ENCODE results near the gene CDKN2D. TPM values are rescaled to one million over a fixed set of nuclear protein-coding genes. Genes with fewer than 3 reads are reported as not detected.

The CDKN2D gene
- total and polyA plus RNA-seq, 2 of the 13 experiments (the other 11 are each of a cell fraction or from before 2014, with no cell fraction given) = 5.4 to 8.6 TPM

- TF ChIP-seq ZFP37 (CRISPR knock-in tag; IDR thresholded peaks at IDR 0.05; ENCODE audit: borderline replicate concordance) (no peak), LCORL (IDR thresholded peaks at IDR 0.05) (no peak), LCORL (CRISPR knock-in tag; IDR thresholded peaks at IDR 0.05) (no peak), HNF4G (IDR thresholded peaks at IDR 0.05; ENCODE audit: borderline replicate concordance, low read depth, low read length) (no peak), HNF4G (CRISPR knock-in tag; IDR thresholded peaks at IDR 0.05; ENCODE audit: borderline replicate concordance, low read depth) (no peak), ZNF567 (CRISPR knock-in tag; IDR thresholded peaks at IDR 0.05; ENCODE audit: borderline replicate concordance) (no peak), GLI4 (CRISPR knock-in tag; IDR thresholded peaks at IDR 0.05; ENCODE audit: borderline replicate concordance) (no peak), ZNF280B (CRISPR knock-in tag; IDR thresholded peaks at IDR 0.05; ENCODE audit: borderline replicate concordance) (no peak), DMAP1 (CRISPR knock-in tag; IDR thresholded peaks at IDR 0.05) (no peak), ZBTB34 (CRISPR knock-in tag; IDR thresholded peaks at IDR 0.05) (no peak), FOSL2 (CRISPR knock-in tag; IDR thresholded peaks at IDR 0.05) (no peak)
These were observed 13.3 kb upstream of the CDKN2D start (continued) for GRCh38 chr19:10582091-10582490.

Data from HepG2 (cell line).